K562 (cell line): ENCODE results near the gene TEX54. TPM values are rescaled to one million over a fixed set of nuclear protein-coding genes. Genes with fewer than 3 reads are reported as not detected.

Experiments
- CTBP1 ChIP-seq: fragments of 450-650 bp; IDR thresholded peaks from 2 replicates; pipeline ENCODE4 v1.6.1; 2016; ENCODE audit warnings: borderline replicate concordance
- ESRRA ChIP-seq: fragments of 450-650 bp; IDR thresholded peaks from 2 replicates; pipeline ENCODE4 v1.6.1; 2014; ENCODE audit warnings: low read depth, mild to moderate bottlenecking, moderate library complexity, borderline replicate concordance
- GABPB1 ChIP-seq: sonication (generic); formaldehyde crosslinking; IDR thresholded peaks from 2 replicates; pipeline ENCODE4 v1.8.0; 2022; ENCODE audit warnings: mild to moderate bottlenecking, missing genetic modification reagents
- NRF1 ChIP-seq, 2 experiments: fragments of 450-650 bp; IDR thresholded peaks in 1 of 2; conservative IDR thresholded peaks in 1 of 2; 2 replicates each; pipeline ENCODE4 v1.6.1; 2014; ENCODE audit warnings: mild to moderate bottlenecking in 2 of 2
- PHF8 ChIP-seq: fragments of 200-600 bp; sonication (generic); IDR thresholded peaks from 2 replicates; pipeline ENCODE4 v1.6.1; 2012; ENCODE audit warnings: mixed run types, mild to moderate bottlenecking, inconsistent platforms, low read length, moderate library complexity, borderline replicate concordance
- RAD21 ChIP-seq, 2 experiments: fragments of 250-450 bp in 1 of 2; fragments of 450-650 bp in 1 of 2; sonication (Bioruptor Pico) in 1 of 2; formaldehyde crosslinking in 1 of 2; IDR thresholded peaks in 1 of 2; conservative IDR thresholded peaks in 1 of 2; 2 replicates each; pipeline versions ENCODE4 v1.4.0 to v1.8.0; 2020 to 2022; ENCODE audit warnings: mild to moderate bottlenecking in 2 of 2, moderate library complexity in 1 of 2
- SAFB ChIP-seq: fragments of 200-400 bp; formaldehyde crosslinking; IDR thresholded peaks from 2 replicates; pipeline ENCODE4 v1.6.1; 2017; ENCODE audit warnings: low read depth, low read length, borderline replicate concordance
- SMAD3 ChIP-seq: fragments of 450-650 bp; formaldehyde crosslinking; conservative IDR thresholded peaks from 2 replicates; pipeline ENCODE4 v1.4.0; 2020; ENCODE audit warnings: mild to moderate bottlenecking
- SP2 ChIP-seq: IDR thresholded peaks from 2 replicates; pipeline ENCODE4 v1.6.1; 2011; ENCODE audit warnings: mild to moderate bottlenecking, low read depth, low read length, moderate library complexity; ENCODE audit not compliant: poor library complexity, severe bottlenecking; ENCODE audit errors: extremely low read depth
- TBP ChIP-seq: optimal IDR thresholded peaks from 2 replicates; pipeline ENCODE3; 2011; ENCODE audit warnings: low read depth, low read length, improper control_type of control experiment
- VEZF1 ChIP-seq: fragments of 200-800 bp; sonication (Bioruptor generic); IDR thresholded peaks from 2 replicates; pipeline ENCODE4 v1.6.1; 2017; ENCODE audit warnings: missing genetic modification characterization, missing compliant biosample characterization
- YY1 ChIP-seq, 3 experiments: IDR thresholded peaks; 2 replicates each; pipeline ENCODE4 v1.6.1; 2011; ENCODE audit warnings: low read length in 2 of 3, mild to moderate bottlenecking in 2 of 3, moderate library complexity in 2 of 3, borderline replicate concordance in 1 of 3, control low read depth in 1 of 3, low read depth in 1 of 3; ENCODE audit not compliant: insufficient read depth in 3 of 3, insufficient replicate concordance in 2 of 3, control insufficient read depth in 1 of 3, insufficient read length in 1 of 3; ENCODE audit errors: extremely low read depth in 1 of 3
- ZBTB33 ChIP-seq: sonication (generic); formaldehyde crosslinking; IDR thresholded peaks from 2 replicates; pipeline ENCODE4 v1.8.1; 2023; ENCODE audit warnings: mild to moderate bottlenecking, missing genetic modification reagents
- ZFPM2 ChIP-seq: fragments of 250-450 bp; sonication (Bioruptor Pico); IDR thresholded peaks from 2 replicates; pipeline ENCODE4 v1.5.1; 2022; ENCODE audit warnings: mild to moderate bottlenecking
- ZNF12 ChIP-seq: sonication (generic); formaldehyde crosslinking; IDR thresholded peaks from 2 replicates; pipeline ENCODE4 v1.4.0; 2020; ENCODE audit warnings: mild to moderate bottlenecking, missing genetic modification reagents
- ZNF24 ChIP-seq: fragments of 450-650 bp; IDR thresholded peaks from 2 replicates; pipeline ENCODE4 v1.6.1; 2016
- ZNF583 ChIP-seq: fragments of 250-450 bp; sonication (Bioruptor Pico); IDR thresholded peaks from 2 replicates; pipeline ENCODE4 v1.4.0; 2020
- ZNF592 ChIP-seq: fragments of 450-650 bp; IDR thresholded peaks from 2 replicates; pipeline ENCODE4 v1.6.1; 2017; ENCODE audit warnings: antibody characterized with exemption, mild to moderate bottlenecking
- polyA plus RNA-seq, 8 experiments: library from polyadenylated mRNA; depleted of rRNA in 4 of 8; stranded (reverse) in 5 of 8; unstranded in 3 of 8; fragments of >200 nt; fragmentation: Nextera tagmentation in 2 of 8; fragmentation: Illumina TruSeq in 1 of 8; extraction: Ambion mirVana in 2 of 8; extraction: Trizol in 1 of 8; gene quantifications; 2 replicates each; pipeline versions ENCODE4 v1.2.1 to v1.2.3, GENCODE V29; 2011 to 2014; ENCODE audit warnings: inconsistent platforms in 1 of 8, missing spikeins in 1 of 8
- total RNA-seq, 7 experiments: library from RNA; depleted of rRNA in 6 of 7; stranded (reverse); fragments of >200 nt in 6 of 7; fragmentation: Illumina TruSeq in 2 of 7; extraction: Trizol in 2 of 7; gene quantifications; 2 replicates each; pipeline versions ENCODE4 v1.2.1 to v1.2.3, GENCODE V29; 2011 to 2021; ENCODE audit warnings: low replicate concordance in 1 of 7

TEX54 gene
- total and polyA plus RNA-seq, 9 of the 15 experiments (the other 6 are each of a cell fraction or from before 2014, with no cell fraction given): not detected

GRCh38 chr11:62787005-62787759 is 45.5 kb downstream of the TEX54 start, which contains the start of gene TMEM179B (continued):
- TF ChIP-seq VEZF1 (CRISPR knock-in tag) (peak; percentile 80), ZNF24 (no peak), ZNF12 (no peak), CTBP1 (peak; percentile 94), NRF1 (conservative IDR thresholded peaks at IDR 0.05 in 1 of 2, IDR thresholded peaks at IDR 0.05 in 1 of 2) (peak; percentile 82 to 86), SAFB (peak; percentile 30; the same call in 1 of the 2 replicates), SMAD3 (CRISPR knock-in tag) (0 out of 2 replicates have a peak, but pooled peaks have one; percentile 10), PHF8 (peak; percentile 89; the same call in 1 of the 2 replicates), ZNF583 (CRISPR knock-in tag) (0 out of 2 replicates have a peak, but pooled peaks have one; percentile 31), ZBTB33 (peak; percentile 86), GABPB1 (CRISPR knock-in tag) (peak; percentile 99), SP2 (peak; percentile 28), RAD21 (CRISPR knock-in tag; conservative IDR thresholded peaks at IDR 0.05 in 1 of 2, IDR thresholded peaks at IDR 0.05 in 1 of 2) (peak; percentile 28 to 52; a peak in 3 of 4 replicates), ESRRA (peak; percentile 60; the same call in 1 of the 2 replicates), TBP (peak; percentile 76), ZFPM2 (CRISPR knock-in tag) (no peak), YY1 (IDR thresholded peaks at IDR 0.05; ENCODE audit: borderline replicate concordance in 1 of 3, control insufficient read depth in 1 of 3, extremely low read depth in 1 of 3, insufficient read depth in 3 of 3, insufficient read length in 1 of 3, insufficient replicate concordance in 2 of 3, low read depth in 1 of 3, low read length in 2 of 3) (peak; percentile 70 to 95 (median 91)), ZNF592 (peak; percentile 51; the same call in 1 of the 2 replicates)
